ENCODE results near the gene ADAM15.

The ADAM15 gene

GRCh38 chr1:155011437-155012025, 39.6 kb upstream of the ADAM15 start:
- DNase-seq (ENCODE audit: low read depth in 2 of 3, low spot score in 1 of 3), result no peak

GRCh38 chr1:155012026-155012546, 39.0 kb upstream of the ADAM15 start:
- DNase-seq (ENCODE audit: low read depth in 2 of 3, low spot score in 1 of 3), result no peak

GRCh38 chr1:155012776-155013602, 38.1 kb upstream of the ADAM15 start:
- DNase-seq (ENCODE audit: low read depth in 2 of 3, low spot score in 1 of 3), result no peak

- no peak for DNase-seq (ENCODE audit: low read depth in 2 of 3, low spot score in 1 of 3)
These were observed 37.5 kb upstream of the ADAM15 start for GRCh38 chr1:155013632-155014031.

- no peak for DNase-seq (ENCODE audit: low read depth in 2 of 3, low spot score in 1 of 3)
These were observed 36.2 kb upstream of the ADAM15 start for GRCh38 chr1:155014709-155015508.

GRCh38 chr1:155015527-155016230, 35.4 kb upstream of the ADAM15 start:
- no peak for DNase-seq (ENCODE audit: low read depth in 2 of 3, low spot score in 1 of 3)

GRCh38 chr1:155016231-155016831, 34.8 kb upstream of the ADAM15 start:
- DNase-seq (ENCODE audit: low read depth in 2 of 3, low spot score in 1 of 3), result no peak

- peak; percentile 86 to 90 (median 88) for DNase-seq (ENCODE audit: low read depth in 2 of 3, low spot score in 1 of 3)
These were observed 33.8 kb upstream of the ADAM15 start for GRCh38 chr1:155017041-155017945.

- no peak for DNase-seq (ENCODE audit: low read depth in 2 of 3, low spot score in 1 of 3)
These were observed 33.2 kb upstream of the ADAM15 start for GRCh38 chr1:155017946-155018316.

GRCh38 chr1:155018617-155019348, 32.3 kb upstream of the ADAM15 start:
- no peak for DNase-seq (ENCODE audit: low read depth in 2 of 3, low spot score in 1 of 3)

GRCh38 chr1:155019377-155020245, 31.5 kb upstream of the ADAM15 start:
- no peak for DNase-seq (ENCODE audit: low read depth in 2 of 3, low spot score in 1 of 3)

- no peak for DNase-seq (ENCODE audit: low read depth in 2 of 3, low spot score in 1 of 3)
These were observed 28.8 kb upstream of the ADAM15 start for GRCh38 chr1:155022136-155022926.

- DNase-seq (ENCODE audit: low read depth in 2 of 3, low spot score in 1 of 3), result no peak
These were observed 28.2 kb upstream of the ADAM15 start for GRCh38 chr1:155022927-155023236.

- no peak for DNase-seq (ENCODE audit: low read depth in 2 of 3, low spot score in 1 of 3)
These were observed 27.5 kb upstream of the ADAM15 start for GRCh38 chr1:155023627-155024026.

- no peak for DNase-seq (ENCODE audit: low read depth in 2 of 3, low spot score in 1 of 3)
These were observed 26.8 kb upstream of the ADAM15 start for GRCh38 chr1:155024315-155024714.

- no peak for DNase-seq (ENCODE audit: low read depth in 2 of 3, low spot score in 1 of 3)
These were observed 25.0 kb upstream of the ADAM15 start for GRCh38 chr1:155026154-155026553.

GRCh38 chr1:155026588-155026987, 24.5 kb upstream of the ADAM15 start:
- DNase-seq (ENCODE audit: low read depth in 2 of 3, low spot score in 1 of 3), result no peak

All from stimulated activated CD4-positive, alpha-beta T cell treated with anti-CD3 and anti-CD28 coated beads, Interleukin-12 subunit alpha, Interleukin-12 subunit beta, amount 100 ng/mL, for 48 hours (primary cell).